ENCODE data around the gene ZC3H12D.
A peak's percentile ranks its signal among the peaks of the same experiment; 100 is the strongest.

The ZC3H12D gene

DNA sequence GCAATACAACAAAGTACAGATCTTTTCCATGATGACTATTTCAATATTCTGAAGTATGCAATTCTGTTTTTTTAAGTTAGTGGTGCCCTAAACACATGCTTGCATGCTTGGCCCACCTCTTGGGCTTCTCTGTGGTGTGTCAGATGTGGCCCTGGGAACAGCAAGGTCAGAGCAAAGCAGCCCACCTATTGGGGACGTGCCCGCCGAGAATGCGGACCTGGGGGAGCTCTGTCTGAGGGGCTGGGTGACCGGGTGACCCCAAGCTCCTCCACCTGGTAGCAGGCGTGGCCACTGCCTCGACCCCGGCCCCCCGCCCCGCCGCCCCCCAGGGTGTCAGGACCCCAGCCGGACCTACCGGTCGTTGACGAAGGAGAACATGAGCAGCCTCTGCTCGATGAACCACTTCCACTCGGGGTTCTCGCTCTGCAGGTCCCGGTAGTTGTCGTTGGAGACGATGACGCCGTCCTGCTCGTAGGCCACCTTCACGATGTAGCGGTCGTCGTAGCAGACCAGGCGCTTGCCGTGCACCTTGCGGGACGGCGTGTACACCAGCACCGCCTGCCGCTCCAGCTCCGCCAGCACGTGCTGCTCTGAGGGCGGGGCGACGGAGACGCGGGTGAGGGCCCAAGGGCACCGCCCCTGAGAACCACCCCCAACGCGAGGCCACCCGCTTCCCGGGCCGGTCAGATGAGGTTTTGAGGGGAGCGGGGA, 28.3 kb downstream of the ZC3H12D start:
- Histone ChIP-seq H2BK12ac (ENCODE audit: low read length) (no peak overlapping the region), H3K4me2 (ENCODE audit: insufficient read depth, low read length, poor library complexity, severe bottlenecking) (no peak overlapping the region), H2AK5ac (ENCODE audit: low read depth, low read length) (no peak overlapping the region), H3K27me3 (ENCODE audit: control insufficient read depth in 3 of 3, insufficient read depth in 3 of 3, low read depth in 1 of 3, low read length in 3 of 3) (peaks cover 3 to 23% (median 17%) of the 10 kb centered on the region in 3 experiments), H3K14ac (ENCODE audit: low read length) (no peak overlapping the region), H3K36me3 (replicated peaks in 1 of 2; ENCODE audit: control insufficient read depth in 2 of 2, insufficient read depth in 2 of 2, low read length in 2 of 2) (no peaks in the 10 kb centered on the region), H3K23ac (ENCODE audit: low read depth, low read length, poor library complexity) (peak overlapping the region; percentile 75), H3K4ac (ENCODE audit: low read length) (no peak overlapping the region), H2BK5ac (ENCODE audit: low read length) (no peak overlapping the region), H4K8ac (ENCODE audit: low read depth, low read length) (no peak overlapping the region), H3K4me1 (ENCODE audit: control insufficient read depth in 2 of 2, insufficient read depth in 1 of 2, low read depth in 1 of 2, low read length in 2 of 2) (no peaks in the 10 kb centered on the region), H3K27ac (replicated peaks; ENCODE audit: low read length) (no peak overlapping the region), H3K9me3 (replicated peaks in 1 of 2; ENCODE audit: control insufficient read depth in 2 of 2, insufficient read depth in 1 of 2, low read depth in 1 of 2, low read length in 2 of 2) (no peaks in the 10 kb centered on the region), H2BK120ac (ENCODE audit: low read depth, low read length) (no peak overlapping the region), H3K4me3 (ENCODE audit: low read length in 2 of 2) (no peak overlapping the region), H3K18ac (ENCODE audit: low read length) (no peak overlapping the region), H4K91ac (ENCODE audit: low read depth, low read length, poor library complexity) (no peak overlapping the region), H3K79me1 (ENCODE audit: low read depth, low read length) (no peaks in the 10 kb centered on the region), H2AFZ (ENCODE audit: low read length) (no peak overlapping the region), H3K9ac (ENCODE audit: low read depth, low read length, poor library complexity) (peak overlapping the region; percentile 0), H2BK15ac (ENCODE audit: low read length) (no peak overlapping the region)
- WGBS, 2 donors (ENCODE audit: extremely low coverage in 2 of 2, insufficient read length in 2 of 2, insufficient replicate concordance in 1 of 2), result no CpG with 5 or more reads among the region's 49 CpGs
- no peak for DNase-seq (ENCODE audit: low spot score)

GRCh38 chr6:149455031-149455732, 29.6 kb downstream of the ZC3H12D start:
- Histone ChIP-seq H4K91ac (ENCODE audit: low read depth, low read length, poor library complexity) (no peak overlapping the region), H3K18ac (ENCODE audit: low read length) (no peak overlapping the region), H2BK12ac (ENCODE audit: low read length) (no peak overlapping the region), H3K9me3 (replicated peaks in 1 of 2; ENCODE audit: control insufficient read depth in 2 of 2, insufficient read depth in 1 of 2, low read depth in 1 of 2, low read length in 2 of 2) (no peaks in the 10 kb centered on the region), H3K23ac (ENCODE audit: low read depth, low read length, poor library complexity) (no peak overlapping the region), H3K27ac (replicated peaks; ENCODE audit: low read length) (no peak overlapping the region), H2BK15ac (ENCODE audit: low read length) (no peak overlapping the region), H3K14ac (ENCODE audit: low read length) (no peak overlapping the region), H3K79me1 (ENCODE audit: low read depth, low read length) (no peaks in the 10 kb centered on the region), H3K4ac (ENCODE audit: low read length) (no peak overlapping the region), H3K4me1 (ENCODE audit: control insufficient read depth in 2 of 2, insufficient read depth in 1 of 2, low read depth in 1 of 2, low read length in 2 of 2) (no peaks in the 10 kb centered on the region), H3K36me3 (replicated peaks in 1 of 2; ENCODE audit: control insufficient read depth in 2 of 2, insufficient read depth in 2 of 2, low read length in 2 of 2) (no peaks in the 10 kb centered on the region), H2BK5ac (ENCODE audit: low read length) (no peak overlapping the region), H3K27me3 (ENCODE audit: control insufficient read depth in 3 of 3, insufficient read depth in 3 of 3, low read depth in 1 of 3, low read length in 3 of 3) (peaks cover 15 to 33% (median 30%) of the 10 kb centered on the region in 3 experiments), H3K9ac (ENCODE audit: low read depth, low read length, poor library complexity) (no peak overlapping the region), H2AK5ac (ENCODE audit: low read depth, low read length) (no peak overlapping the region), H2AFZ (ENCODE audit: low read length) (peak overlapping the region; percentile 29), H2BK120ac (ENCODE audit: low read depth, low read length) (no peak overlapping the region), H4K8ac (ENCODE audit: low read depth, low read length) (no peak overlapping the region), H3K4me2 (ENCODE audit: insufficient read depth, low read length, poor library complexity, severe bottlenecking) (no peak overlapping the region), H3K4me3 (ENCODE audit: low read length in 2 of 2) (no peak overlapping the region)
- no CpG with 5 or more reads among the region's 11 CpGs for WGBS, 2 donors (ENCODE audit: extremely low coverage in 2 of 2, insufficient read length in 2 of 2, insufficient replicate concordance in 1 of 2)
- DNase-seq (ENCODE audit: low spot score), result no peak

GRCh38 chr6:149454346-149454848, 30.4 kb downstream of the ZC3H12D start:
- H3K27ac ChIP-seq (replicated peaks; ENCODE audit: low read length), result no peak overlapping the region

More at GRCh38 chr6:149454346-149454848, 30.4 kb downstream of the ZC3H12D start:
- Histone ChIP-seq H3K14ac (ENCODE audit: low read length) (no peak overlapping the region), H3K18ac (ENCODE audit: low read length) (no peak overlapping the region), H3K9ac (ENCODE audit: low read depth, low read length, poor library complexity) (no peak overlapping the region), H3K23ac (ENCODE audit: low read depth, low read length, poor library complexity) (peak overlapping the region; percentile 34), H3K27me3 (ENCODE audit: control insufficient read depth in 3 of 3, insufficient read depth in 3 of 3, low read depth in 1 of 3, low read length in 3 of 3) (peaks cover 15 to 39% (median 36%) of the 10 kb centered on the region in 3 experiments), H2BK5ac (ENCODE audit: low read length) (no peak overlapping the region), H4K8ac (ENCODE audit: low read depth, low read length) (no peak overlapping the region), H3K4me2 (ENCODE audit: insufficient read depth, low read length, poor library complexity, severe bottlenecking) (no peak overlapping the region), H2AK5ac (ENCODE audit: low read depth, low read length) (no peak overlapping the region), H3K36me3 (replicated peaks in 1 of 2; ENCODE audit: control insufficient read depth in 2 of 2, insufficient read depth in 2 of 2, low read length in 2 of 2) (no peaks in the 10 kb centered on the region), H4K91ac (ENCODE audit: low read depth, low read length, poor library complexity) (no peak overlapping the region), H3K9me3 (replicated peaks in 1 of 2; ENCODE audit: control insufficient read depth in 2 of 2, insufficient read depth in 1 of 2, low read depth in 1 of 2, low read length in 2 of 2) (no peaks in the 10 kb centered on the region), H2BK15ac (ENCODE audit: low read length) (no peak overlapping the region), H2BK120ac (ENCODE audit: low read depth, low read length) (no peak overlapping the region), H2AFZ (ENCODE audit: low read length) (peak overlapping the region; percentile 29), H3K4me1 (ENCODE audit: control insufficient read depth in 2 of 2, insufficient read depth in 1 of 2, low read depth in 1 of 2, low read length in 2 of 2) (no peaks in the 10 kb centered on the region), H2BK12ac (ENCODE audit: low read length) (no peak overlapping the region), H3K79me1 (ENCODE audit: low read depth, low read length) (no peaks in the 10 kb centered on the region), H3K4me3 (ENCODE audit: low read length in 2 of 2) (no peak overlapping the region), H3K4ac (ENCODE audit: low read length) (no peak overlapping the region)
- DNase-seq (ENCODE audit: low spot score), result no peak
- WGBS, 2 donors (ENCODE audit: extremely low coverage in 2 of 2, insufficient read length in 2 of 2, insufficient replicate concordance in 1 of 2), result no CpG with 5 or more reads among the region's 15 CpGs
